ENCODE measurements around the gene TNFSF8. TPM values are rescaled to one million over a fixed set of nuclear protein-coding genes. Genes with fewer than 3 reads are reported as not detected.

The TNFSF8 gene
- total RNA-seq, 1 experiment from 2014 or later, result not detected

DNA sequence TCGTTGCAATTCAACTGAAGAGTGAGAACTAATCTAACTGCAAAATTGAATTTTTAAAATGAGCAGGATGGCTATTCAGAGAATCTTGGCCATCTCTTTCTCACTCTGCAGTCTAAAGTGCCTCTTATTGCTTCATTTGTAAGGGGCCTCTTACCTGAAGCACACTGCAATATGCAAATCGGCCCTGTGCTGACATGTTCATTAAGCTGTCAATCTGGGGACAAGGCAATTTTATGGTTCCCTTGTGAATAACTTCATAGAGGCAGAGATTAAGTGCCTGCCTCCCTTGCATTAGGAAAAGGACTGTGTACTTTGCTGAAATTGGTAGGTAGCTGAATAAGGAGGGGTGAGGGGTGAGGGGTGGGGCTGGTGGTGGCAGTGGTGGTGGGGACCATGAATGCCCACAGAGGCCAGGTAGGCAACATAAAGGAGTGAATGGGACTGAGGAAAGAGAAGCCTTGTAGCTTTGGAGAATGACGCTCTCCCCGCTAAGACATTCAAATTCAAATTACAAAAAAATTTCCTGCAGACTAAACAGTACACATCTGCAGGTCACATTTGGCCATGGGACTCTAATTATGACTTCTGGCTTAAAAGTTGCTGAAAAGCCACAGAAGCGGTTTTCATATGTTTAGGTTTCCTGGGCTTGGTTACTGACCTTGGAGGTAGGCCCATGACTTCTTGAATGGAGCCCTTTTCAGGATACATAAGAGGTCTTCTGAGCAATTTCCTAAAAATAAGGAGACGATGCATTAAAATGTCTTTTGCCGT lies 25.0 kb downstream of the TNFSF8 start:
- no peak for DNase-seq (ENCODE audit: low read depth)

DNA sequence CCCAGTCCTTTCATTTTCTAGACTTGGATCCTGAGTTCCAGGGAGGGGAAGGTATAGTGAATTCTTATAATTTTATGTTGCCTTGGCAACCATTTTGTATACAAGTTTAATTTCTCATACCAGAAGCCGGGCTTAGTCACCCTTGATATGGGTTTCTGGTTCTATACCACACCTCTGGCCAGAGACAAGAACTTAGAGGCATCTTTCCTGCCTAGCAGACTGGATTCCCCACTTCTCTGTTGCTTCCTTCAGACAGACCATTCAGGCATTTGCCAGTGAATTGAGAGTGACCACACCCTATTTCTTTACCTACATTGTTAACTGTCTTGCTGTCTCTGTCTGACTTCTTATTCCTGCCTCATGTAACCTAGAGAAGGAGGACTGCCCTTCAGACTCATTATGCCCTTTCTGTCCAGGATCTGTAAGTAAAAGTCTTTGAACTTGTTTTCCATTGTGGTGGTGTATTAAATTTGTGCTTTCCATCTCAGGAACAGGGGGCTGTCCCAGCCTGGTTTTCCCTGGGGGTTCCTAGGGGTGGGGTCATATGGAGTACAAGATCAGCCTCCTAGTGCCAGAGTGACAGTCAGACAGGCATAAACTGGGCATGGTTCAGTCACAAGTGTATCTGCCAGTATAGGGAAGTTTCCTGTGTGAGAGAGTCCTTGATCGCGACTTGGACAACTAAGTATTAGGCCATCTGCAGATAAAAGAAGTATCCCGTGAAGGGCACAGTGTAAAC lies 27.4 kb downstream of the TNFSF8 start:
- peak; percentile 65 for DNase-seq (ENCODE audit: low read depth)

DNA sequence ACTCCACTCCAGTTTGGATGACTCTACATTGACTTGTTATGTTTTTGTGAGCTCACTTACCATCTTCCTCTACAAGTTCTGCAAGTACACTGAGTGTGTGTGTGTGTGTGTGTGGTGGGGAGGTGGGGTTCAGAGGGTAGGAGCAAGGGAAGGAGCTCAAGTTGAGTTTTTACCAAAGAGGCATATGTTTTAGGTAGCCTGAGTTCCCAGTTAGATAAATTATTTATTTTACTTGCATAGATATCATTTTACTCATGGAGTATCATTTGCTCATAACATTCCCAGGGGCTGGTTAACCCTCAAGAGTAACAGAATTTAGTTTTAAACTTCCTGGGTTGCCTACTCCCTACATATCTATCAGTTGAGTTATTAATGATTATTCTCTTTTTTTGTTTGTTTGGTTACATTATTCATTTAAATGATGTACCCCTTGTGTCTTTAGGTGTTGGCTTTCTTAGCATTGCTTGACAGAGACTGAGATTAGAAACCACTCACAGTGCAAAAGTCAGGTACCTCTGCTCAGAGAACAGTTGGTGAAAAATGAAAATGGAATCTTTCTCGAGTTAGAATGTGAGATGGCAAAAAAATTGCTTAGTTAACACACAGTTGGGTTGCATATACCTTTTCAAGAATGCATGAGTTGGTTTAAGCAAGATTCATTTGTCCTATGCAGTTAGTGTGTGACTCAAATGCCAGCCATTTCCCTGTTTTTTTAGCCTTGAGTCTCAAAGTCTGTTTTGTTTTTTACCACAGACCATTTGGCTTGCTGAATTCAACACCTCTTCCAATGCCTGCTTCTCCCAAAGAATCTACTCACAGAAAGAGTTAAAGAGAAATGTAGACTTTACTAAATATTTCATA lies 29.2 kb downstream of the TNFSF8 start:
- peak; percentile 77 for DNase-seq (ENCODE audit: low read depth)

DNA sequence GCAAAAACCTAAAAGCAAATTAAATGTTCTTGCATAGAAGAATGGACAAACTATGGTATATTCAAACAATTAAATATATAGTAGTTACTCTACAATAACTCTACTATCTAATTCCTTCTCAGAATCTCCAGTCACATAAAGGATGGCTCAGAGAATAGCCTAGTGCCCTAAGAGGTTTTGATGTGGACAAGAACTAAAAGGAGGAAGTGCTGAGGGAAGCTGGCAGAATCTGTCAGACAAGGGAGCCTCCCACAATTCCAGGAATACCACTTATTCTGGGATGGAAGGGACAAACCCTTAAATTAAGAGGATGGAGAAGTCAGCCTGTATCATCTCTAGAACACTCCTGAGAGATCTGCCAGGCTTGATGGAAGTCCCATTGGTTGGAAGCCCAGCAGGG lies 30.4 kb downstream of the TNFSF8 start:
- DNase-seq (ENCODE audit: low read depth), result no peak

DNA sequence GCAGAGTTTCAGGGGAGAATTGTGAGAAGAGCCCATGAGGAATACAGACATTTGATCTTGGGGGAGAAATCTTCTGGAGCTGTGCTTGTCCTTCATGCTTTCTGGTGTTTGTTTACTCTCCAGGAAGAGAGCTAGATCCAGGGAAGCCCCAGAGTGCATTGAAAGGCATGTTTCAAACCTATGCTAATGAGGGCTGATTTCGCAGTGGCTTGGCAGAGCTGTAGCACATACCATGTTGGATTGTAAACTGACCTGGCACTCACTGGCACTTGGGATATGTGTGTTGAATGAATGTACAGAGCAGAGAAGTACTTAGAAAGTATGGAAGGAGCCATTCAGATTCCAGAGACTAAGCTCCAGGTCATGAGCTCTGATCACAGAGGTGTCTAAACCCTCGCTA lies 30.9 kb downstream of the TNFSF8 start:
- no peak for DNase-seq (ENCODE audit: low read depth)

DNA sequence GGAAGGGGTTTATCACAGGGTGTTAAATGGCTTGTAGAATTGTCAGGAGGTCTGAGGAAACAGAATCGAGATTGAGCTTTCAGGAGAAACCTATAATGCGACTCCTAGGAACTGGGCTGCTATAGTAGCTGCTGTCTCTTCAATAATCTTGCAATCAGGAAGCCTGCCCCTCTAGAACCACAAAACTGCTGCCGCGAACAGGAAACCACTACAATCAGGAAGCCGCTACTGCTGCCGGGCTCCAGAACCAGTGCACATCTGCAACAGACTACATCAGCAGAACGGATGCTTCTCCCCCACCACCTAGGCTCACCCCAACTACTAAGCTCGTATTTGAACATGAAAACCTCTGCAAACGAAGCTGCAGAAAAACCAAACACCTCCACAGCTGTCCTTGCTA lies 31.6 kb downstream of the TNFSF8 start:
- DNase-seq (ENCODE audit: low read depth), result no peak

DNA sequence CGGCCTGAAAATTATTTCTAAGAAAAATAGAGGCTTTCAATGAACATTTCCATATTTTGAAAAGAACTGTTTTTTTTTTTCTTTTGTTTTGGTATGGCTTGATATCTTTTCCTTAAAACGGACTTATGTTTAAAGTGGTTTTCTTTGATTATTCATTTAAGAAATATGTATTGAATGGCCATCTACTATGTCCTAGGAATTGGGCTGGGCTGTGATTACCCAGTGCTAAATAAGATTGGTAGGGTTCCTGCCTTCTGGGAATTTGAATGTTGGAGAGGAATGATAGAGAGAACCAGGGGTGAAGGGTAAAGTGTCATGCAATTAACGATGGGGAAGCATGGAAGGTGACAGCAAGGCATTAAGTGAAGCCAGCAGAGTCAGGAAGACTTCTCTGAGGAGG lies 33.2 kb downstream of the TNFSF8 start:
- no peak for DNase-seq (ENCODE audit: low read depth)

DNA sequence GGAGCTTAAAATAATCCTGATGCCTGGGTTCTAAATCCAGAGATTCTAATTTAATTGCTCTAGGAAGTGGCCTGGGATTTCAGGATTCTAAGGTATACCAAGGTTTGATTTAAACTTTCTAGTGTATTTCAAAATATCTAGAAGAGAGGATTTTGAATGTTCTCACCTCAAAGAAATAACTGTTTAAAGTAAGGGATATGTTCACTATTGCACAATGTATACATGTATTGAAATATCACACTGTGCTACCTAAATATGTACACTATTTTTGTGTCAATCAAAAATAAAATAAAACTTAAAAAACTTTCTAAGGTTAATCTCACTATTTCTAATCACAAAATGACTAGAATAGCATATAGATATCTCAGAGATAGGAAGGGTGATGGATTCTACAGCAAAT lies 34.0 kb downstream of the TNFSF8 start:
- no peak for DNase-seq (ENCODE audit: low read depth)

DNA sequence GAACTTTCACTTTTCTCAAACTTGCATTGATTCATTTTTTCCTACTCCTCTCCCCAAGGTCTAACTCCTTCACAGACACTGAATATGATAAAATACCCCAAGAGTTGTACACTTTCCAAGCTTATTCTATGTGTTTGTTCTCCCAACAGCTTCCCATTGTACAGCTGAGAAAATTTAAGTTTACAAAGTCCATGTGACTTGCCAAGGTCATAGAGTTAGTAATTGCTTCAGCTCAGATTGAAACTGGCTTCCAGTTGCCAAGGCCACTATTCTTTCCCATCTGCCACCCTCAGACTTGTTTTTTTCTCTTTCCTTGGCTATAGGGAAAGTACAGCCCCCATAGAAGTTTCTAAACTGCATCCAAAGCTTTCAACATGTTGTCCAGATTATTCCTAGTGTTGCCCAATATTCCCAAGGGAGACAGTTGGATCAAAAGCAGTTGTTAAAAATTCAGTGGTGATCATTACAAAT lies 34.8 kb downstream of the TNFSF8 start:
- no peak for DNase-seq (ENCODE audit: low read depth)

DNA sequence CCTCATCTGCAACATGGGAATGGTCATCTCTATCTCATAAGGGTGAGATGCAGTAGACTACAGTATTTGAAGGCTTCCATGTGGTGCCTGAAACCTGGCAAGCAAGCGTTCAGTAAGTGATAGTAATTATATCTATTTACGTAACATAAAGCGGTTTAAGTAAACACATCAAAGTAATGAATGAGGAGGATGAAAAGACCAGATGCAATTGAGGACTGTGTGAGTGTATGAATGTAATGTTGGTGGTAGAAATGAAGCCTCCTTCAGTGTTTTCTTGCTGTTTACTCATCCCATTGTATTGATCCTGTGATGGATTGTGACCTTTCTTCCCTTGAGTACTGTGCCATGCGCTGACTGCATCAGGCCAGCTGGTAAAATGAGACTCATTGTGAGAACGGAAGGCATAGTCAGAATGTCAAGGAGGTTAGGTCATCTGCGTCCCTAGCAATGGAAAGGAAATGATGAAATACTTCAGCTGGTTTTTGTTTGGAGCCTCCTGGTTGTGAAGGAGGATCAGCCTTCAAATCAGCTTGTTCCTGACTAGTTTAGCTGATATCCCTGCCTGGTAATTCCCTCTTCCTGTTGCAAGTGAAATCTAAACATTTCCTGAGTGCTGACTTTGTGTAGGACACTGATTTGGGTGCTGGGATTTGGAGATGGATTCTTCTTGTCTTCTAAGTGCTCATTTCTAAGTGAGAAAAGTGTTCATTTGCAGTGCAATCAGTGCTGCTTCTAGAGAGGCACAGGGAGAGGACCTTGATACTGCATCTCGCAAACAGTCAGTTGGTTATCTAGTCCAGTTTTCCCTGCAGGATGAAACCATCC lies 35.6 kb downstream of the TNFSF8 start:
- DNase-seq (ENCODE audit: low read depth), result peak; percentile 98

DNA sequence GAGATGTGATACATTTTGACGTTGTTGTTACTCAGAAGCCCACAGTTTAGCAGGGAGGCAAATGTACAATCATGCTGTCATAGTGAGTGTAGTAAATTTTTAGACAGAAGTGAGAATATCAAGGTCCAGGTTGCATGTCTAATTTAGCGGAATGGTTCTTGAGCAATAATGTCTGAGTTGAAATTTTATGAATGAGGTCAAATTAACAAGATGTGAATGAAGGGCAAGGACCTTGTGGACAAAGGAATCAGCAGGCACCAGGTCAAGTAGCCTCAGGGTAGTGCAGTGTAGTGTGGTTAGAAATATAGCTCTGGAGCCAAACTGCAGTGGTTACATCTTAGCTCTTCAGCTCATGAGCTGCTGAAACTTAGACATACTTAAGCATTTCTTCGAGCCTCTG lies 36.2 kb downstream of the TNFSF8 start:
- no peak for DNase-seq (ENCODE audit: low read depth)

DNA sequence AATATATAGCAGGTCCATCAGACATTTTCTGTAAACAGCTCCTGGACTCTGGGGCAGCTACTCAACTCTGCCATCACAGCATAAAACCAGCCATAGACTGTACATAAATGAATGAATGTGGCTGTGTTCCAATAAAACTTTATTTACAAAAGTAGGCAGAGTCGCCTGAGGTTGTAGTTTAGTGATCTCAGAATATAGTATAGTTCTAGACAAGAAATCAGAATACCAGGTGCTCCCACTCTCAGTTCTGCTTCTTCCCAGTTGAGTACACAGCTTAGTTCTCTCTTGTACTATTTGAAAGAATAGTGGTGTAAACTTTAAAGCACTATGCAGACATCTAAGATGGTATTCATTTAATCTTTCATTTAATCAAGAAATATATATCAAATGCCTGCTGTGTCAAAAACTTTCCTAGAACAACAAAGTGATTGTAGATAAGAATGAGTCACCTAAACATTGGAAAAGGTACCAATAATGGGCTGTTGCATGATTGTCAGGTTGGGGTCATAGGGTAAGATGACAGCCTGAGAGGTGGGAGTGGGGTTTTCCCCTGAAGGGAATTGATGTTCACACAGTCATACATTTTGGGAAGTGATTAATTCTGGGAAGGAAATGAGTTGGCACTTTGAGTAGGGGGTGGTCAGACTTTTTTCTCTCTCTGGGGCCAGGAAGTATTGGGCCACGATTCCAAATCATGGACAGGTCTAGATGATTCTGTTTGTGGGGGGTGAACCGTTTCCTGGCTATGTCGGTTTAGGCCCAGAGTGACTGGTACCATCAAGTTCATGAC lies 37.0 kb downstream of the TNFSF8 start:
- DNase-seq (ENCODE audit: low read depth), result peak; percentile 95

DNA sequence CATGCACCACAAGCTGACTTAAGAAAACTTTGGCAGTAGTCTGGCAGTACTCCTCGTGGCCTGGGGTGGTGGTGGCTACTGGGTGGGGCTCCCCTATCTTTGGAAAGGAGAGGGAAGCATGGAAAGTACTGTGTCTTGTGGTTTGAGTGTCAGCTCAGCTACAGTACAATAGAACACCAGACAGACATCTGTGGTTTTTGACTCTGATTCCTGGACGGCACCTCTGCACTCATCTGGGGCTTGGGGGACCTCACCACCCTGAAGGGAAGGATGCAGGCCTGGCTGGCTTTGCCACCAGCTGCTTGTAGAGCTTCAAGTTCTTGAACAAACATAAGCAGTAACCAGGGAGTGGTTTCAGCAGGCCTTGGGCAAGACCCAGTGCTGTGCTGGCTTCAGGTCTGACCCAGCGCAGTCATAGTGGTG lies 40.6 kb downstream of the TNFSF8 start:
- peak; percentile 48 for DNase-seq (ENCODE audit: low read depth)

DNA sequence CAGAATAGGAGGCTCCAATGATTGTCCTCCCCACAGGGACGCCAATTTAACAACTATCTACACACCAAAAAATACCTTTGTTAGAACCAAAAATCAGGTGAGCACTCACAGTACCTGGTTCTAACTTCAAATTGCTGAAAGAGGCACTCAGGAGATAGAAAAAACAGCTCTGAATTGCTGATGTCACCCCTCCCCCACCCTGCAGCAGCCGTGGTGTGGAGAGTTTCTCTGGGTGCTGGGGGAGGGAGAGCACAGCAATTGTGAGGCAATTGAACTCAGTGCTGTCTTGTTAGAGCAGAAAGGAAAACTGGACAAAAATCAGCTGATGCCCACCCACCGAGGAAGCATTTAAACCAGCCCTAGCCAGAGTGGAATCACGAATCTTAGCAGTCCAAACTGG lies 41.8 kb downstream of the TNFSF8 start:
- DNase-seq (ENCODE audit: low read depth), result no peak

DNA sequence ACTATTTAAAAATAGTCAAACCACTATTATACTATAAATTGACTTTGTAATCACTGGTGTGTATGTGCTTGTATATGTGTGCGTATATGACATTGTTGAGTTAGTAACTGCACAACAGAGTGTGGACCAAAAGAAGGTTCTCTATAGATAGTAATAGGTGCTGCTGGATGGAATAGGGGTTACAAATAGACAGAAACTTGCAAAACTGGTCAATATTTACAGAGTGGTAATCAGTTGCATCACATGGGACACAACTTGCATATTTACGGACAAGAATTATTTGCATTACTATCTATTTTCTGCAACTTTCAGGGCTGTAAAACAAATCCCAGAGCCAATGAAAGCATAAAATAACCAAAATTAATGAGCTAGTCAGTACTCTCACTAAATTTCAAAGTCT lies 42.4 kb downstream of the TNFSF8 start:
- DNase-seq (ENCODE audit: low read depth), result no peak

DNA sequence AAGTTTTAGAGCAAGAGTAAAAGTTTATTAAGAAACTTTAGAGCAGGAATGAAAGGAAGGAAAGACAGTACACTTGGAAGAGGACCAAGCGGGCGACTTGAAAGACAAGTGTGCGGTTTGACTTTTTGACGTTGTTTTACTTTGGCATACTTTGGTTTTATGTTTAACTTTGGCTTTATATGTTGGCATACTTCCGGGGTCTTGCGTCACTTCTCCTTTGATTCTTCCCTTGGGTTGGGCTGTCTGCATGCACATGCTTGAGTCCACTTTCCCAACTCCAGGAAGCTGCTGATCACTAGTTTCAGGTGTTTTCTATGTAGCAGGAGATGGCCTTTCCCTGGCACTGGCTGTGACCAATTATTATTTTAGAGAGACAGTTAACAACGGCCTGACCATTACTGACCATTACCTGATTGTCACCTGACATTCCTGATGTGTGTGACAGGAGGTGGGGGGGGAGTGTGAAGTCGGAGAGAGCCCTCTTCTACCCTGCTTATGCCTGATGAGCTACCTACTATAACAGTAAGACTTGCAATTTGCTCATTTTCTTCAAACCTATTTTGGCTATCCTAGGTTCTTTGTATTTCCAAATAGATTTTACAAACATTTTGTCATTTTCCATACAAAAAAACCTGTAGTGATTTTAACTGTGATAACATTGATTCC lies 45.5 kb downstream of the TNFSF8 start:
- no peak for DNase-seq (ENCODE audit: low read depth)

DNA sequence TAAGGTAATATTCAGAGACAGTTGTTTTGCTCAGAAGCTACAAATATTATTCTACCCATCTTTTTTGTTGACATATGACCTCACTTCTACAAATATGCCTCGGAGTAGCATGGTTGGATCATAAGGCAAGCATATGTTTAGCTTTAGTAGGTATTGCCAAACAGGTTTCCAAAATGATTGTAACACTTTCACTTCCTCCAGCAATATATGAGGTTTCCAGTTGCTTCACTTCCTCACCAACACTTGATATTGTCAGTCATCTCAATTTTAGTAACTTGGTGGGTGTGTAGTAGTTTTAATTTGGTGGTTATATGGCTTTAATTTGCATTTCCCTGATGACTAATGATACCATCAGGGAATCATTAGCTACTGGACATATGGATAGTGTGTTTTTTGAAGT lies 46.7 kb downstream of the TNFSF8 start:
- no peak for DNase-seq (ENCODE audit: low read depth)

DNA sequence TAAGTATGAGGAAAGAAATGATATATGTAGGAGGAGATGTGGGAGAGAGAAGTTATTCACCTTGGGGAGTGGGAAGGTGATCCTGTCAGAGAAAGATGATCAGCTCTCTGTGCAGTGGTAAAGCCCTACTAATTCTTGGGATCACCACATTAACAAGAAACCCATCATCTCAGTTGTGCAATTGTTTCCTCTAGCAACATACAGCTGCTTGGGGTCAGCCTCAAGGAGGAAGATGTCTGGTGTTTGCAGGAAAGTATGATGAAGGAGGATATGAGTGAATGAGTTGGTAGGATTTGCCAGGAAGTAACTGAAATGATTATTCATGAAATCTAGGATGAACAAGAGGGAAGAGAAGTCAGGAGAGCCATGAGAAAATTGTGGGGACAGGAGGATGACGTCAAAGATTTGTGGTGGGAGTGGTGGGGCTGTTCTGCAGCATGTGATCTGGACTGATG lies 50.1 kb downstream of the TNFSF8 start:
- DNase-seq (ENCODE audit: low read depth), result peak; percentile 74

DNA sequence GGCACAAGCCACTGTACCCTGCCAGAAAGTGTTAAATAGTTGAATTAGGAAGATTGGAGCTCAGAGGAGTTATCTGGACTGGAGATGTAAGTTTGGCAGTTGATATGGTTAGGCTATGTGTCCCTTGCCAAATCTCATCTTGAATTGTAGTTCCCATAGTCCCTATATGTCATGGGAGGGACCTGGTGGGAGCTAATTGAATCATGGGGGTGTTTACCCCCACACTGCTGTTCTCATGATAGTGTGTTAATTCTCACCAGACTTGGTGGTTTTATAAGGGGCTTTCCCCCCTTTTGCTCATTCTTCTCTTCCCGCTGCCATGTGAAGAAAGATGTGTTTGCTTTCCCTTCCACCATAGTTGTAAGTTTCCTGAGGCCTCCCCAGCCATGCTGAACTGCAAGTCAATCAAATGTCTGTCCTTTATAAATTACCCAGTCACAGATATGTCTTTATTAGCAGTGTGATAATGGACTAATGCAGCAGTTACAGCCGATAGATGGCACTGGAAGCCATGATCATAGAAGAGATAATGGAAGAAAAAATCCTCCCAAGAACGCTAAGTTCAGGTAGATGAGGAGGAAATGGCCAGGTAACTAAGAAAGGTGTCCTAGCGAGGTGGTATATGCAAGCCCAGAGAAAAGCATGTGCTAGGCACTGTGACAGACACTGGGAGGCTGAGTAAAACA lies 51.4 kb downstream of the TNFSF8 start:
- no peak for DNase-seq (ENCODE audit: low read depth)

Data from HT1080 (cell line).